OCI-M2 (cell line): ENCODE measurements around the gene MKNK2.

Source experiments
- DNase-seq: peaks from one replicate; lab custom pipeline; 2025; ENCODE audit not compliant: unreplicated experiment; lab: John Stamatoyannopoulos, UW

MKNK2 gene

GRCh38 chr19:2080336-2080988 is 29.4 kb upstream of the MKNK2 start:
- no peak for DNase-seq

- no peak for DNase-seq
Observed at GRCh38 chr19:2079865-2080301, 28.8 kb upstream of the MKNK2 start.

GRCh38 chr19:2079076-2079864 is 28.2 kb upstream of the MKNK2 start:
- no peak for DNase-seq

GRCh38 chr19:2077833-2078619 is 27.0 kb upstream of the MKNK2 start:
- DNase-seq: no peak

- DNase-seq: no peak
Observed at GRCh38 chr19:2077398-2077797, 26.4 kb upstream of the MKNK2 start.

- no peak for DNase-seq
Observed at GRCh38 chr19:2076526-2076944, 25.5 kb upstream of the MKNK2 start.

- DNase-seq: no peak
Observed at GRCh38 chr19:2072757-2073551, 21.9 kb upstream of the MKNK2 start.

- no peak for DNase-seq
Observed at GRCh38 chr19:2070986-2071673, 20.1 kb upstream of the MKNK2 start.

- no peak for DNase-seq
Observed at GRCh38 chr19:2070436-2070827, 19.4 kb upstream of the MKNK2 start.

GRCh38 chr19:2064788-2065524 is 13.9 kb upstream of the MKNK2 start:
- DNase-seq: no peak

- no peak for DNase-seq
Observed at GRCh38 chr19:2064395-2064787, 13.3 kb upstream of the MKNK2 start.

GRCh38 chr19:2063824-2064223 is 12.8 kb upstream of the MKNK2 start:
- DNase-seq: no peak

- no peak for DNase-seq
Observed at GRCh38 chr19:2062770-2063169, 11.7 kb upstream of the MKNK2 start.

- DNase-seq: no peak
Observed at GRCh38 chr19:2062389-2062729, 11.3 kb upstream of the MKNK2 start.

GRCh38 chr19:2061495-2062388 is 10.7 kb upstream of the MKNK2 start:
- DNase-seq: peak; percentile 86

GRCh38 chr19:2060884-2061494 is 9.9 kb upstream of the MKNK2 start:
- no peak for DNase-seq

- DNase-seq: peak; percentile 12
Observed at GRCh38 chr19:2059422-2060201, 8.6 kb upstream of the MKNK2 start.
